HCT116 (cell line): ENCODE data around the gene OLA1. TPM values are rescaled to one million over a fixed set of nuclear protein-coding genes. Genes with fewer than 3 reads are reported as not detected.
A peak's percentile ranks its signal among the peaks of the same experiment; 100 is the strongest.

Experiments
- ATAC-seq: fragments of 200-7000 bp; cut with Tn5 transposase; 2 replicates; pipeline ENCODE4 v1.9.1; 2020; ENCODE audit warnings: mild to moderate bottlenecking, moderate library complexity
- BruUV-seq: library from RNA; stranded (reverse); fragments of 400-500 nt; replicated peaks from 2 replicates; lab custom pipeline; 2021; lab: Mats Ljungman, UMichigan
- CTCF ChIA-PET: fragments of 300-600 bp; sonication (Branson Sonifier 250); formaldehyde crosslinking; loops from one replicate; lab custom pipeline; 2021; ENCODE audit warnings: antibody characterized with exemption; lab: Charles Lee
- POLR2A ChIA-PET: fragments of 300-600, 350-600 bp; sonication (Branson Sonifier 250); formaldehyde crosslinking; loops from one replicate; lab custom pipeline; 2021; ENCODE audit warnings: antibody characterized with exemption; lab: Charles Lee
- RAD21 ChIA-PET, 2 experiments: fragments of 300-600 bp; sonication (Branson Sonifier 250); formaldehyde crosslinking; loops; one replicate each; lab custom pipeline; 2023; ENCODE audit warnings: low total read pairs in 2 of 2; ENCODE audit not compliant: uncharacterized antibody in 2 of 2, unreplicated experiment in 2 of 2, low non-redundant PET in 1 of 2; lab: Charles Lee
- DNase-seq: peaks from one replicate; pipeline ENCODE4 v3.0.0-alpha.2; 2010; ENCODE audit warnings: low read depth, low spot score
- H2AFZ ChIP-seq: fragments of 200-600 bp; shearing (Covaris generic), sonication (generic); 2 replicates; pipeline ENCODE4 v1.6.1; 2017; ENCODE audit warnings: low read depth, mixed run types, mixed read lengths, antibody characterized with exemption, low read length; ENCODE audit not compliant: poor library complexity, severe bottlenecking
- H3K27ac ChIP-seq: 2 replicates; pipeline ENCODE4 v1.5.1; 2012; ENCODE audit warnings: low read depth, low read length
- H3K27me3 ChIP-seq: fragments of 200-600 bp; sonication (generic); 2 replicates; pipeline ENCODE4 v1.6.1; 2016; ENCODE audit warnings: mixed run types, low read length, mixed read lengths; ENCODE audit not compliant: insufficient read depth
- H3K36me3 ChIP-seq, 2 experiments: fragments of 200-500 bp in 1 of 2; fragments of 200-600 bp in 1 of 2; sonication (Bioruptor generic) in 1 of 2; sonication (generic) in 1 of 2; 2 replicates each; pipeline versions ENCODE4 v1.5.1 to v1.6.1; 2014 to 2016; ENCODE audit warnings: low read length in 2 of 2, inconsistent platforms in 1 of 2, mixed read lengths in 1 of 2, mixed run types in 1 of 2; ENCODE audit not compliant: insufficient read depth in 2 of 2, control insufficient read depth in 1 of 2
- H3K4me1 ChIP-seq, 2 experiments: fragments of 200-600 bp in 1 of 2; sonication (generic) in 1 of 2; 2 replicates each; pipeline versions ENCODE4 v1.5.1 to v1.6.1; 2012 to 2017; ENCODE audit warnings: low read length in 2 of 2, inconsistent platforms in 1 of 2, mild to moderate bottlenecking in 1 of 2, mixed read lengths in 1 of 2, mixed run types in 1 of 2, moderate library complexity in 1 of 2; ENCODE audit not compliant: insufficient read depth in 2 of 2, control insufficient read depth in 1 of 2
- H3K4me2 ChIP-seq: fragments of 200-600 bp; sonication (generic); 2 replicates; pipeline ENCODE4 v1.6.1; 2017; ENCODE audit warnings: mixed run types, low read length, mixed read lengths
- H3K4me3 ChIP-seq, 2 experiments: fragments of 200-600 bp in 1 of 2; sonication (generic) in 1 of 2; replicated peaks in 1 of 2; 2 replicates each; pipeline ENCODE4 v1.5.1; 2011 to 2016; ENCODE audit warnings: low read length in 2 of 2, control low read depth in 1 of 2, low read depth in 1 of 2, mild to moderate bottlenecking in 1 of 2, mixed read lengths in 1 of 2, mixed run types in 1 of 2
- H3K79me2 ChIP-seq: fragments of 200-600 bp; sonication (generic); 2 replicates; pipeline ENCODE4 v1.6.1; 2017; ENCODE audit warnings: mild to moderate bottlenecking, mixed run types, low read length, moderate library complexity, mixed read lengths; ENCODE audit not compliant: insufficient read depth
- H3K9ac ChIP-seq: fragments of 200-600 bp; sonication (generic); 2 replicates; pipeline ENCODE4 v1.6.1; 2016; ENCODE audit warnings: low read length, mixed read lengths
- H3K9me2 ChIP-seq: fragments of 200-600 bp; sonication (generic), shearing (Covaris generic); 2 replicates; pipeline ENCODE4 v1.6.1; 2017; ENCODE audit warnings: mixed run types, mild to moderate bottlenecking, moderate library complexity; ENCODE audit not compliant: insufficient read depth
- H3K9me3 ChIP-seq, 2 experiments: fragments of 200-500 bp in 1 of 2; fragments of 200-600 bp in 1 of 2; sonication (Bioruptor generic) in 1 of 2; sonication (generic) in 1 of 2; 2 replicates each; pipeline ENCODE4 v1.6.1; 2014 to 2017; ENCODE audit warnings: low read length in 2 of 2, mixed read lengths in 2 of 2, inconsistent platforms in 1 of 2, low read depth in 1 of 2, mild to moderate bottlenecking in 1 of 2, mixed run types in 1 of 2, moderate library complexity in 1 of 2; ENCODE audit not compliant: control insufficient read depth in 1 of 2, insufficient read depth in 1 of 2
- H4K20me1 ChIP-seq: fragments of 200-600 bp; sonication (generic), shearing (Covaris generic); 2 replicates; pipeline ENCODE4 v1.6.1; 2017; ENCODE audit warnings: mixed run types, mild to moderate bottlenecking, moderate library complexity; ENCODE audit not compliant: insufficient read depth
- CEBPB ChIP-seq: IDR thresholded peaks from 2 replicates; pipeline ENCODE4 v1.6.1; 2012; ENCODE audit warnings: low read depth
- EGR1 ChIP-seq: IDR thresholded peaks from 2 replicates; pipeline ENCODE4 v1.6.1; 2012; ENCODE audit warnings: low read depth
- FOSL1 ChIP-seq: IDR thresholded peaks from 2 replicates; pipeline ENCODE4 v1.6.1; 2012; ENCODE audit warnings: low read depth
- POLR2AphosphoS5 ChIP-seq: IDR thresholded peaks from 2 replicates; pipeline ENCODE4 v1.6.1; 2011; ENCODE audit warnings: mild to moderate bottlenecking, low read depth, low read length, moderate library complexity
- SIN3A ChIP-seq: IDR thresholded peaks from 2 replicates; pipeline ENCODE4 v1.6.1; 2012; ENCODE audit warnings: low read depth
- SP1 ChIP-seq: IDR thresholded peaks from 2 replicates; pipeline ENCODE4 v1.6.1; 2012; ENCODE audit warnings: low read depth
- TCF7L2 ChIP-seq: IDR thresholded peaks from 2 replicates; pipeline ENCODE4 v1.7.0; 2011; ENCODE audit warnings: borderline replicate concordance, inconsistent platforms; ENCODE audit not compliant: insufficient read depth, insufficient read length; ENCODE audit errors: extremely low read depth
- YY1 ChIP-seq: IDR thresholded peaks from 2 replicates; pipeline ENCODE4 v1.6.1; 2011; ENCODE audit warnings: low read length, low read depth, moderate library complexity, mild to moderate bottlenecking; ENCODE audit not compliant: insufficient replicate concordance; ENCODE audit errors: extremely low read depth
- ZFX ChIP-seq: fragments of 450-650 bp; IDR thresholded peaks from 2 replicates; pipeline ENCODE4 v1.6.1; 2017
- intact Hi-C: fragments of 100-400 bp; cut with micrococcal nuclease; formaldehyde crosslinking; loops from 2 replicates; pipeline ENCODE4 v1.10.0; 2022
- total RNA-seq: library from RNA; stranded (reverse); gene quantifications from one replicate; pipeline ENCODE4 v1.2.1, GENCODE V29; 2021; ENCODE audit not compliant: unreplicated experiment
- TF ChIP-seq, protein P1 (sequence below): IDR thresholded peaks from 2 replicates; pipeline ENCODE4 v1.6.1; 2012
- TF ChIP-seq, protein P2 (sequence below), 3 experiments: fragments of 200-600 bp in 1 of 3; sonication (generic) in 1 of 3; IDR thresholded peaks in 2 of 3; conservative IDR thresholded peaks in 1 of 3; 2 replicates each; pipeline ENCODE4 v1.5.1; 2012 to 2017; ENCODE audit warnings: low read depth in 2 of 3, low read length in 2 of 3, antibody characterized with exemption in 1 of 3, borderline replicate concordance in 1 of 3, control low read depth in 1 of 3, mild to moderate bottlenecking in 1 of 3, mixed read lengths in 1 of 3, mixed run types in 1 of 3, moderate library complexity in 1 of 3; ENCODE audit not compliant: insufficient read depth in 1 of 3

OLA1 gene
- total RNA-seq, 1 experiment from 2014 or later: 219 TPM

DNA sequence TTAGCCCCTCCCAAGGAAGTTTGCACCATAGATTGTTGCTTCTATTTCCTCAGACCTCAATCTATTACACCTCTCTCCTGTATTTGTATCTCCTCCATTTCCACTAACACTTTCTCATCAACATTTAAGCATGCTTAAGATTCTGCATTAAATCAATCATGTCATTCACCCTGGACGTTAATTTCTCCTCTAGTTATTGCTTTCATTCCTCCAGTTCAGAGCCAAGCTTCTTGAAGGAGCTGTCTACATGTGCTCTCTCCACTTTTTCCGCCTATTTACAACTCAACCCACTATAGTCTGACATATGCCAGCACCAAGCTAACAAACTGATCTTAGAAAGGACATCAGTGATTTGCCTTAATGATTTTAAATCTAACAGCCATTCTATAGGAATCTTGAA is 99.5 kb downstream of the OLA1 start:
- no peak for TF ChIP-seq YY1
- no peak for TF ChIP-seq TCF7L2
- no peak for TF ChIP-seq POLR2AphosphoS5
- TF ChIP-seq ZFX: no peak
- no peak for TF ChIP-seq EGR1
- no peak for TF ChIP-seq CEBPB
- TF ChIP-seq SIN3A: no peak
- no peak for TF ChIP-seq SP1
- TF ChIP-seq, protein P1, sequence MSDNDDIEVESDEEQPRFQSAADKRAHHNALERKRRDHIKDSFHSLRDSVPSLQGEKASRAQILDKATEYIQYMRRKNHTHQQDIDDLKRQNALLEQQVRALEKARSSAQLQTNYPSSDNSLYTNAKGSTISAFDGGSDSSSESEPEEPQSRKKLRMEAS: no peak
- TF ChIP-seq, all 23 proteins: peak for 0
- ATAC-seq (no peak), DNase-seq (no peak)
- Histone ChIP-seq H4K20me1 (peaks cover 4% of the 10 kb centered on the region; the same call in 1 of the 2 replicates), H3K9me3 (no peaks in the 10 kb centered on the region), H3K4me2 (no peak overlapping the region), H3K4me1 (peaks cover 0 to 2% of the 10 kb centered on the region in 2 experiments; a peak in 2 of 4 replicates), H2AFZ (no peak overlapping the region), H3K9me2 (no peaks in the 10 kb centered on the region), H3K27ac (no peak overlapping the region), H3K4me3 (no peak overlapping the region), H3K36me3 (no peaks in the 10 kb centered on the region), H3K79me2 (peaks cover 90% of the 10 kb centered on the region), H3K9ac (no peak overlapping the region), H3K27me3 (no peaks in the 10 kb centered on the region)
- ChIA-PET RAD21 (no interaction called here), CTCF (interaction anchor here (1.5 kb wide), 1 partner anchor 9 kb away, joined by 3 read pairs; no protein-coding TSS in a partner anchor), POLR2A (no interaction called here)
- intact Hi-C loops: no loop called here
- no TSS peak for BruUV-seq

DNA sequence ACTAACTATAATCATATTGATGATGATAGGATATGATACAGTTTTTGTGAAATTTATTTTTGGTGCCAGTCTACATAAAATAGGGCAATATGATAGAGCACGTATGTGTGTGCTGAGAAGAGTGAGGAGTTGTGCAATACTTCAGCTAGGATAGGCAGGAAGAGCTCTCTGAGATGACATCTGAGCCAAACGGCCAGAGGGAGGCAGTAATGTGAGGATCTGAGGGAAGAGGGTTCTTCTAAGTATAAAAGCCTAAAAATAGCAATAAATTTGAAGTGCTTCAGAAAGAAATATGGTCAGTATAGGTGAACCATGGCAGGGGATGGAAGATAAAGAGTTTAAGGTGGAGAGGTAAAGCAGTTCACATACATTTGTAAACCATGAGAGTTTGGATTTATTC is 102.5 kb downstream of the OLA1 start:
- Histone ChIP-seq H3K4me3 (no peak overlapping the region), H3K27me3 (no peaks in the 10 kb centered on the region), H3K9me2 (no peaks in the 10 kb centered on the region), H2AFZ (no peak overlapping the region), H3K4me1 (no peaks in the 10 kb centered on the region), H4K20me1 (no peaks in the 10 kb centered on the region), H3K27ac (no peak overlapping the region), H3K79me2 (peaks cover 87% of the 10 kb centered on the region), H3K9me3 (no peaks in the 10 kb centered on the region), H3K9ac (no peak overlapping the region), H3K36me3 (no peaks in the 10 kb centered on the region), H3K4me2 (no peak overlapping the region)
- intact Hi-C loops: no loop called here
- ATAC-seq: peak; percentile 75
- POLR2A ChIA-PET: no interaction called here
- TF ChIP-seq FOSL1: no peak
- TF ChIP-seq, protein P2, sequence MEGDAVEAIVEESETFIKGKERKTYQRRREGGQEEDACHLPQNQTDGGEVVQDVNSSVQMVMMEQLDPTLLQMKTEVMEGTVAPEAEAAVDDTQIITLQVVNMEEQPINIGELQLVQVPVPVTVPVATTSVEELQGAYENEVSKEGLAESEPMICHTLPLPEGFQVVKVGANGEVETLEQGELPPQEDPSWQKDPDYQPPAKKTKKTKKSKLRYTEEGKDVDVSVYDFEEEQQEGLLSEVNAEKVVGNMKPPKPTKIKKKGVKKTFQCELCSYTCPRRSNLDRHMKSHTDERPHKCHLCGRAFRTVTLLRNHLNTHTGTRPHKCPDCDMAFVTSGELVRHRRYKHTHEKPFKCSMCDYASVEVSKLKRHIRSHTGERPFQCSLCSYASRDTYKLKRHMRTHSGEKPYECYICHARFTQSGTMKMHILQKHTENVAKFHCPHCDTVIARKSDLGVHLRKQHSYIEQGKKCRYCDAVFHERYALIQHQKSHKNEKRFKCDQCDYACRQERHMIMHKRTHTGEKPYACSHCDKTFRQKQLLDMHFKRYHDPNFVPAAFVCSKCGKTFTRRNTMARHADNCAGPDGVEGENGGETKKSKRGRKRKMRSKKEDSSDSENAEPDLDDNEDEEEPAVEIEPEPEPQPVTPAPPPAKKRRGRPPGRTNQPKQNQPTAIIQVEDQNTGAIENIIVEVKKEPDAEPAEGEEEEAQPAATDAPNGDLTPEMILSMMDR (IDR thresholded peaks at IDR 0.05 in 2 of 3, conservative IDR thresholded peaks at IDR 0.05 in 1 of 3; ENCODE audit: borderline replicate concordance in 1 of 3, insufficient read depth in 1 of 3, low read depth in 2 of 3, low read length in 2 of 3): peak in 2 of 3 experiments; percentile 7 to 39; a peak in 1 of 6 replicates
- TF ChIP-seq CEBPB: peak; percentile 80
- RAD21 ChIA-PET: no interaction called here
- BruUV-seq: no TSS peak
- CTCF ChIA-PET: interaction anchor here (1.0 to 1.3 kb wide), 4 partner anchors 9 to 25 kb away, joined by 3 to 4 read pairs (median 4); no protein-coding TSS in a partner anchor
- DNase-seq: no peak
